A673 (cell line): ENCODE results near the gene LGR4.

Experiments used
- EZH2 ChIP-seq: fragments of 200-600 bp; sonication (generic); IDR thresholded peaks from 2 replicates; pipeline ENCODE4 v1.6.1; 2017; ENCODE audit warnings: borderline replicate concordance, low read depth, mild to moderate bottlenecking, mixed read lengths, antibody characterized with exemption, low read length; ENCODE audit not compliant: poor library complexity, severe bottlenecking
- TF ChIP-seq, protein P1 (sequence below): fragments of 300-800, 200-600 bp; sonication (generic); conservative IDR thresholded peaks from 2 replicates; pipeline ENCODE4 v1.5.1; 2017; ENCODE audit warnings: low read depth, mild to moderate bottlenecking, antibody characterized with exemption, low read length, moderate library complexity, mixed read lengths

- TF ChIP-seq, protein P1, sequence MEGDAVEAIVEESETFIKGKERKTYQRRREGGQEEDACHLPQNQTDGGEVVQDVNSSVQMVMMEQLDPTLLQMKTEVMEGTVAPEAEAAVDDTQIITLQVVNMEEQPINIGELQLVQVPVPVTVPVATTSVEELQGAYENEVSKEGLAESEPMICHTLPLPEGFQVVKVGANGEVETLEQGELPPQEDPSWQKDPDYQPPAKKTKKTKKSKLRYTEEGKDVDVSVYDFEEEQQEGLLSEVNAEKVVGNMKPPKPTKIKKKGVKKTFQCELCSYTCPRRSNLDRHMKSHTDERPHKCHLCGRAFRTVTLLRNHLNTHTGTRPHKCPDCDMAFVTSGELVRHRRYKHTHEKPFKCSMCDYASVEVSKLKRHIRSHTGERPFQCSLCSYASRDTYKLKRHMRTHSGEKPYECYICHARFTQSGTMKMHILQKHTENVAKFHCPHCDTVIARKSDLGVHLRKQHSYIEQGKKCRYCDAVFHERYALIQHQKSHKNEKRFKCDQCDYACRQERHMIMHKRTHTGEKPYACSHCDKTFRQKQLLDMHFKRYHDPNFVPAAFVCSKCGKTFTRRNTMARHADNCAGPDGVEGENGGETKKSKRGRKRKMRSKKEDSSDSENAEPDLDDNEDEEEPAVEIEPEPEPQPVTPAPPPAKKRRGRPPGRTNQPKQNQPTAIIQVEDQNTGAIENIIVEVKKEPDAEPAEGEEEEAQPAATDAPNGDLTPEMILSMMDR = no peak
- TF ChIP-seq EZH2 = no peak
Observed at GRCh38 chr11:27489092-27489491, 16.5 kb upstream of the LGR4 start.
